ENCODE results near the gene DOK4.
A peak's percentile ranks its signal among the peaks of the same experiment; 100 is the strongest.
"Not testable (repeated sequence)": the region's sequence is repeated elsewhere in the genome, so short reads cannot be mapped to it uniquely, and the experiment has no call there.

DOK4 gene

GRCh38 chr16:57500578-57501111, 14.4 kb upstream of the DOK4 start:
- no peaks in the 10 kb centered on the region for H3K79me1 ChIP-seq (replicated peaks; ENCODE audit: low read length, poor library complexity, severe bottlenecking)
- H3K18ac ChIP-seq (ENCODE audit: low read depth in 1 of 2, low read length in 2 of 2): peak overlapping the region in 1 of 2 experiments; percentile 69
- no peak overlapping the region for H2BK120ac ChIP-seq (ENCODE audit: low read depth, low read length)
- peak overlapping the region in 1 of 2 experiments; percentile 2 for H2BK12ac ChIP-seq (ENCODE audit: low read length in 2 of 2)
- peak overlapping the region in 1 of 2 experiments; percentile 3 for H3K4ac ChIP-seq (ENCODE audit: low read depth in 1 of 2, low read length in 2 of 2)
- H4K8ac ChIP-seq (ENCODE audit: low read length): peak overlapping the region; percentile 31
- H2BK15ac ChIP-seq (ENCODE audit: low read depth, poor library complexity, severe bottlenecking): no peak overlapping the region
- peak; percentile 78 for DNase-seq
- H3K4me2 ChIP-seq (ENCODE audit: low read length, poor library complexity, severe bottlenecking): no peak overlapping the region
- H3K36me3 ChIP-seq (ENCODE audit: control insufficient read depth in 1 of 2, insufficient read depth in 2 of 2, low read depth in 1 of 2, low read length in 2 of 2): no peaks in the 10 kb centered on the region
- no peak overlapping the region for H2AK5ac ChIP-seq (ENCODE audit: low read length, severe bottlenecking)
- H4K91ac ChIP-seq (ENCODE audit: low read length): peak overlapping the region; percentile 81
- H3K23ac ChIP-seq (ENCODE audit: low read length in 2 of 2): no peak overlapping the region
- H3K27me3 ChIP-seq (ENCODE audit: control insufficient read depth in 1 of 2, insufficient read depth in 1 of 2, low read length in 2 of 2): peaks cover 0 to 58% of the 10 kb centered on the region in 2 experiments
- H3K9me3 ChIP-seq (ENCODE audit: control insufficient read depth, low read length): no peaks in the 10 kb centered on the region
- H3K4me3 ChIP-seq (ENCODE audit: insufficient read depth in 1 of 2, low read depth in 1 of 2, low read length in 2 of 2): no peak overlapping the region
- H2BK5ac ChIP-seq (ENCODE audit: low read depth, low read length, poor library complexity, severe bottlenecking): no peak overlapping the region
- H3K4me1 ChIP-seq (ENCODE audit: control insufficient read depth, insufficient read depth, low read depth, low read length): no peaks in the 10 kb centered on the region
- H3K9ac ChIP-seq (ENCODE audit: low read length): no peak overlapping the region
- H2AFZ ChIP-seq (ENCODE audit: low read depth, low read length): peak overlapping the region; percentile 42
- peak overlapping the region in 1 of 2 experiments; percentile 19 for H3K14ac ChIP-seq (ENCODE audit: low read length in 2 of 2)
- WGBS: 13% methylated on average over 7 of the region's 9 CpGs
- H3K27ac ChIP-seq (ENCODE audit: low read length, poor library complexity, severe bottlenecking): no peak overlapping the region

GRCh38 chr16:57499941-57500340, 13.6 kb upstream of the DOK4 start:
- not testable (repeated sequence) for H2AK5ac ChIP-seq (ENCODE audit: low read length, severe bottlenecking); H3K4me1 ChIP-seq (ENCODE audit: control insufficient read depth, insufficient read depth, low read depth, low read length); H3K4me3 ChIP-seq (ENCODE audit: insufficient read depth in 1 of 2, low read depth in 1 of 2, low read length in 2 of 2); H2BK15ac ChIP-seq (ENCODE audit: low read depth, poor library complexity, severe bottlenecking); H3K4ac ChIP-seq (ENCODE audit: low read depth in 1 of 2, low read length in 2 of 2); H3K79me1 ChIP-seq (replicated peaks; ENCODE audit: low read length, poor library complexity, severe bottlenecking); H2BK5ac ChIP-seq (ENCODE audit: low read depth, low read length, poor library complexity, severe bottlenecking); H4K91ac ChIP-seq (ENCODE audit: low read length); H3K9ac ChIP-seq (ENCODE audit: low read length); H3K23ac ChIP-seq (ENCODE audit: low read length in 2 of 2); H3K36me3 ChIP-seq (ENCODE audit: control insufficient read depth in 1 of 2, insufficient read depth in 2 of 2, low read depth in 1 of 2, low read length in 2 of 2); H3K14ac ChIP-seq (ENCODE audit: low read length in 2 of 2); H3K27ac ChIP-seq (ENCODE audit: low read length, poor library complexity, severe bottlenecking); H2AFZ ChIP-seq (ENCODE audit: low read depth, low read length); H2BK120ac ChIP-seq (ENCODE audit: low read depth, low read length); DNase-seq; H3K9me3 ChIP-seq (ENCODE audit: control insufficient read depth, low read length); H3K4me2 ChIP-seq (ENCODE audit: low read length, poor library complexity, severe bottlenecking)
- Histone ChIP-seq H4K8ac (ENCODE audit: low read length) (peak overlapping the region; percentile 38), H2BK12ac (ENCODE audit: low read length in 2 of 2) (peak overlapping the region in 1 of 2 experiments; percentile 35), H3K27me3 (ENCODE audit: control insufficient read depth in 1 of 2, insufficient read depth in 1 of 2, low read length in 2 of 2) (peaks cover 0 to 59% of the 10 kb centered on the region in 2 experiments), H3K18ac (ENCODE audit: low read depth in 1 of 2, low read length in 2 of 2) (peak overlapping the region in 1 of 2 experiments; percentile 59)
- 87% methylated on average over 11 of the region's 11 CpGs for WGBS

- H3K4ac ChIP-seq (ENCODE audit: low read depth in 1 of 2, low read length in 2 of 2): no peak overlapping the region
- H3K4me3 ChIP-seq (ENCODE audit: insufficient read depth in 1 of 2, low read depth in 1 of 2, low read length in 2 of 2): no peak overlapping the region
- no peak overlapping the region for H4K91ac ChIP-seq (ENCODE audit: low read length)
- no peaks in the 10 kb centered on the region for H3K9me3 ChIP-seq (ENCODE audit: control insufficient read depth, low read length)
- H3K36me3 ChIP-seq (ENCODE audit: control insufficient read depth in 1 of 2, insufficient read depth in 2 of 2, low read depth in 1 of 2, low read length in 2 of 2): no peaks in the 10 kb centered on the region
- peak overlapping the region; percentile 32 for H2BK15ac ChIP-seq (ENCODE audit: low read depth, poor library complexity, severe bottlenecking)
- no peak overlapping the region for H2BK12ac ChIP-seq (ENCODE audit: low read length in 2 of 2)
- H4K8ac ChIP-seq (ENCODE audit: low read length): no peak overlapping the region
- H3K14ac ChIP-seq (ENCODE audit: low read length in 2 of 2): no peak overlapping the region
- H3K27me3 ChIP-seq (ENCODE audit: control insufficient read depth in 1 of 2, insufficient read depth in 1 of 2, low read length in 2 of 2): peaks cover 0 to 46% of the 10 kb centered on the region in 2 experiments
- H3K9ac ChIP-seq (ENCODE audit: low read length): no peak overlapping the region
- no peak for DNase-seq
- H2AK5ac ChIP-seq (ENCODE audit: low read length, severe bottlenecking): no peak overlapping the region
- no peak overlapping the region for H2BK5ac ChIP-seq (ENCODE audit: low read depth, low read length, poor library complexity, severe bottlenecking)
- H2AFZ ChIP-seq (ENCODE audit: low read depth, low read length): no peak overlapping the region
- no peak overlapping the region for H3K18ac ChIP-seq (ENCODE audit: low read depth in 1 of 2, low read length in 2 of 2)
- H2BK120ac ChIP-seq (ENCODE audit: low read depth, low read length): no peak overlapping the region
- WGBS: 96% methylated on average over 3 of the region's 4 CpGs
- H3K4me2 ChIP-seq (ENCODE audit: low read length, poor library complexity, severe bottlenecking): no peak overlapping the region
- H3K27ac ChIP-seq (ENCODE audit: low read length, poor library complexity, severe bottlenecking): no peak overlapping the region
- no peak overlapping the region for H3K23ac ChIP-seq (ENCODE audit: low read length in 2 of 2)
- H3K79me1 ChIP-seq (replicated peaks; ENCODE audit: low read length, poor library complexity, severe bottlenecking): no peaks in the 10 kb centered on the region
- no peaks in the 10 kb centered on the region for H3K4me1 ChIP-seq (ENCODE audit: control insufficient read depth, insufficient read depth, low read depth, low read length)
Measured at GRCh38 chr16:57498031-57498430, 11.7 kb upstream of the DOK4 start.

GRCh38 chr16:57497121-57497520, 10.8 kb upstream of the DOK4 start:
- Histone ChIP-seq H3K36me3 (ENCODE audit: control insufficient read depth in 1 of 2, insufficient read depth in 2 of 2, low read depth in 1 of 2, low read length in 2 of 2) (no peaks in the 10 kb centered on the region), H3K4me3 (ENCODE audit: insufficient read depth in 1 of 2, low read depth in 1 of 2, low read length in 2 of 2) (no peak overlapping the region), H3K27ac (ENCODE audit: low read length, poor library complexity, severe bottlenecking) (no peak overlapping the region), H2AFZ (ENCODE audit: low read depth, low read length) (no peak overlapping the region), H3K18ac (ENCODE audit: low read depth in 1 of 2, low read length in 2 of 2) (no peak overlapping the region), H3K79me1 (replicated peaks; ENCODE audit: low read length, poor library complexity, severe bottlenecking) (no peaks in the 10 kb centered on the region), H3K14ac (ENCODE audit: low read length in 2 of 2) (no peak overlapping the region), H3K4me1 (ENCODE audit: control insufficient read depth, insufficient read depth, low read depth, low read length) (no peaks in the 10 kb centered on the region), H2BK120ac (ENCODE audit: low read depth, low read length) (no peak overlapping the region), H3K9ac (ENCODE audit: low read length) (no peak overlapping the region), H2BK15ac (ENCODE audit: low read depth, poor library complexity, severe bottlenecking) (peak overlapping the region; percentile 13), H3K4ac (ENCODE audit: low read depth in 1 of 2, low read length in 2 of 2) (no peak overlapping the region), H3K4me2 (ENCODE audit: low read length, poor library complexity, severe bottlenecking) (no peak overlapping the region), H2BK12ac (ENCODE audit: low read length in 2 of 2) (peak overlapping the region in 1 of 2 experiments; percentile 31), H4K8ac (ENCODE audit: low read length) (no peak overlapping the region), H2BK5ac (ENCODE audit: low read depth, low read length, poor library complexity, severe bottlenecking) (no peak overlapping the region), H3K27me3 (ENCODE audit: control insufficient read depth in 1 of 2, insufficient read depth in 1 of 2, low read length in 2 of 2) (peaks cover 0 to 37% of the 10 kb centered on the region in 2 experiments), H4K91ac (ENCODE audit: low read length) (peak overlapping the region; percentile 75), H2AK5ac (ENCODE audit: low read length, severe bottlenecking) (no peak overlapping the region), H3K9me3 (ENCODE audit: control insufficient read depth, low read length) (no peaks in the 10 kb centered on the region), H3K23ac (ENCODE audit: low read length in 2 of 2) (no peak overlapping the region)
- DNase-seq: no peak
- WGBS: 78% methylated on average over 13 of the region's 13 CpGs
